Activated T-helper 17 cell treated with anti-CD3 and anti-CD28 coated beads, Interleukin-2, amount 50 U/mL, for 72 hours (primary cell): ENCODE data around the gene RLBP1. TPM values are rescaled to one million over a fixed set of nuclear protein-coding genes. Genes with fewer than 3 reads are reported as not detected.
A peak's percentile ranks its signal among the peaks of the same experiment; 100 is the strongest.

Experiments
- ATAC-seq: fragments of 150-1000 bp; cut with Tn5 transposase; replicated peaks from 2 replicates; pipeline ENCODE4 v1.10.0; 2021; ENCODE audit warnings: mild to moderate bottlenecking, moderate library complexity
- H3K27ac Mint-ChIP-seq: one replicate; pipeline ENCODE4 v1.8.0; 2022; ENCODE audit warnings: mixed read lengths
- H3K27me3 Mint-ChIP-seq: one replicate; pipeline ENCODE4 v1.8.0; 2022; ENCODE audit warnings: mixed read lengths
- H3K36me3 Mint-ChIP-seq: one replicate; pipeline ENCODE4 v1.8.0; 2022; ENCODE audit warnings: low read depth, mild to moderate bottlenecking, mixed read lengths
- H3K4me1 Mint-ChIP-seq: one replicate; pipeline ENCODE4 v1.8.0; 2022; ENCODE audit warnings: mixed read lengths
- H3K4me3 Mint-ChIP-seq: one replicate; pipeline ENCODE4 v1.8.0; 2022; ENCODE audit warnings: mild to moderate bottlenecking, mixed read lengths
- H3K9me3 Mint-ChIP-seq: one replicate; pipeline ENCODE4 v1.8.0; 2022; ENCODE audit warnings: mixed read lengths
- total RNA-seq, 2 donors: library from RNA; stranded (reverse); gene quantifications; one replicate each; pipeline ENCODE4 v1.2.3, GENCODE V29; 2022

RLBP1 gene
- total RNA-seq, 2 donors from 2014 or later: not detected

GRCh38 chr15:89218531-89218930 is 2.8 kb downstream of the RLBP1 start:
- ATAC-seq: no peak
- Mint-ChIP-seq H3K4me3 (no peak overlapping the region), H3K4me1 (no peaks in the 10 kb centered on the region), H3K27me3 (no peaks in the 10 kb centered on the region), H3K27ac (no peak overlapping the region), H3K9me3 (no peaks in the 10 kb centered on the region), H3K36me3 (no peaks in the 10 kb centered on the region)

GRCh38 chr15:89217686-89218376 is 3.5 kb downstream of the RLBP1 start:
- H3K27ac Mint-ChIP-seq: no peak overlapping the region
- H3K27me3 Mint-ChIP-seq: no peaks in the 10 kb centered on the region
- H3K4me3 Mint-ChIP-seq: no peak overlapping the region
- H3K9me3 Mint-ChIP-seq: no peaks in the 10 kb centered on the region
- ATAC-seq: no peak
- no peaks in the 10 kb centered on the region for H3K4me1 Mint-ChIP-seq
- H3K36me3 Mint-ChIP-seq: no peaks in the 10 kb centered on the region

GRCh38 chr15:89217031-89217430 is 4.3 kb downstream of the RLBP1 start:
- Mint-ChIP-seq H3K27me3 (no peaks in the 10 kb centered on the region), H3K36me3 (no peaks in the 10 kb centered on the region), H3K4me3 (no peak overlapping the region), H3K4me1 (no peaks in the 10 kb centered on the region), H3K9me3 (no peaks in the 10 kb centered on the region), H3K27ac (no peak overlapping the region)
- no peak for ATAC-seq

GRCh38 chr15:89215627-89216026 is 5.8 kb downstream of the RLBP1 start:
- Mint-ChIP-seq H3K36me3 (no peaks in the 10 kb centered on the region), H3K4me1 (no peaks in the 10 kb centered on the region), H3K27ac (no peak overlapping the region), H3K4me3 (no peak overlapping the region), H3K9me3 (no peaks in the 10 kb centered on the region), H3K27me3 (no peaks in the 10 kb centered on the region)
- ATAC-seq: no peak

GRCh38 chr15:89211678-89212170 is 9.7 kb downstream of the RLBP1 start:
- Mint-ChIP-seq H3K27ac (no peak overlapping the region), H3K4me1 (peaks cover 5% of the 10 kb centered on the region), H3K36me3 (no peaks in the 10 kb centered on the region), H3K4me3 (no peak overlapping the region), H3K27me3 (no peaks in the 10 kb centered on the region), H3K9me3 (no peaks in the 10 kb centered on the region)
- no peak for ATAC-seq

GRCh38 chr15:89209057-89209456 is 12.3 kb downstream of the RLBP1 start:
- Mint-ChIP-seq H3K36me3 (no peaks in the 10 kb centered on the region), H3K9me3 (no peaks in the 10 kb centered on the region), H3K27ac (no peak overlapping the region), H3K4me1 (peaks cover 16% of the 10 kb centered on the region), H3K27me3 (no peaks in the 10 kb centered on the region), H3K4me3 (no peak overlapping the region)
- no peak for ATAC-seq

- no peak overlapping the region for H3K27ac Mint-ChIP-seq
- ATAC-seq: no peak
- no peaks in the 10 kb centered on the region for H3K9me3 Mint-ChIP-seq
- no peaks in the 10 kb centered on the region for H3K36me3 Mint-ChIP-seq
- H3K27me3 Mint-ChIP-seq: no peaks in the 10 kb centered on the region
- peaks cover 24% of the 10 kb centered on the region for H3K4me1 Mint-ChIP-seq
- H3K4me3 Mint-ChIP-seq: no peak overlapping the region
These were observed 13.1 kb downstream of the RLBP1 start for GRCh38 chr15:89208256-89208655.

- H3K36me3 Mint-ChIP-seq: no peaks in the 10 kb centered on the region
- H3K4me1 Mint-ChIP-seq: peaks cover 24% of the 10 kb centered on the region
- H3K4me3 Mint-ChIP-seq: peak overlapping the region; percentile 47
- no peaks in the 10 kb centered on the region for H3K9me3 Mint-ChIP-seq
- ATAC-seq: peak; percentile 76
- no peaks in the 10 kb centered on the region for H3K27me3 Mint-ChIP-seq
- peak overlapping the region; percentile 65 for H3K27ac Mint-ChIP-seq
These were observed 14.5 kb downstream of the RLBP1 start for GRCh38 chr15:89206908-89207331.

- no peak for ATAC-seq
- H3K9me3 Mint-ChIP-seq: no peaks in the 10 kb centered on the region
- H3K27me3 Mint-ChIP-seq: no peaks in the 10 kb centered on the region
- no peak overlapping the region for H3K4me3 Mint-ChIP-seq
- peaks cover 24% of the 10 kb centered on the region for H3K4me1 Mint-ChIP-seq
- H3K27ac Mint-ChIP-seq: no peak overlapping the region
- H3K36me3 Mint-ChIP-seq: no peaks in the 10 kb centered on the region
These were observed 15.3 kb downstream of the RLBP1 start for GRCh38 chr15:89205991-89206585.

- H3K9me3 Mint-ChIP-seq: no peaks in the 10 kb centered on the region
- peaks cover 5% of the 10 kb centered on the region for H3K36me3 Mint-ChIP-seq
- peak overlapping the region; percentile 36 for H3K4me3 Mint-ChIP-seq
- peaks cover 24% of the 10 kb centered on the region for H3K4me1 Mint-ChIP-seq
- peak; percentile 93 for ATAC-seq
- peak overlapping the region; percentile 3 for H3K27ac Mint-ChIP-seq
- no peaks in the 10 kb centered on the region for H3K27me3 Mint-ChIP-seq
These were observed 17.6 kb downstream of the RLBP1 start for GRCh38 chr15:89203705-89204273.

GRCh38 chr15:89201465-89202005 is 19.8 kb downstream of the RLBP1 start:
- Mint-ChIP-seq H3K36me3 (peaks cover 15% of the 10 kb centered on the region), H3K27ac (no peak overlapping the region), H3K4me1 (peaks cover 29% of the 10 kb centered on the region), H3K27me3 (no peaks in the 10 kb centered on the region), H3K9me3 (no peaks in the 10 kb centered on the region), H3K4me3 (no peak overlapping the region)
- ATAC-seq: no peak

GRCh38 chr15:89200182-89200581 is 21.2 kb downstream of the RLBP1 start:
- Mint-ChIP-seq H3K9me3 (no peaks in the 10 kb centered on the region), H3K4me1 (peaks cover 29% of the 10 kb centered on the region), H3K27ac (no peak overlapping the region), H3K27me3 (no peaks in the 10 kb centered on the region), H3K4me3 (no peak overlapping the region), H3K36me3 (peaks cover 29% of the 10 kb centered on the region)
- no peak for ATAC-seq

- Mint-ChIP-seq H3K4me3 (no peak overlapping the region), H3K27ac (no peak overlapping the region), H3K4me1 (peaks cover 25% of the 10 kb centered on the region), H3K36me3 (peaks cover 33% of the 10 kb centered on the region), H3K9me3 (no peaks in the 10 kb centered on the region), H3K27me3 (no peaks in the 10 kb centered on the region)
- no peak for ATAC-seq
These were observed 21.6 kb downstream of the RLBP1 start for GRCh38 chr15:89199746-89200145.

GRCh38 chr15:89198934-89199333 is 22.4 kb downstream of the RLBP1 start:
- no peak for ATAC-seq
- Mint-ChIP-seq H3K36me3 (peaks cover 40% of the 10 kb centered on the region), H3K4me3 (no peak overlapping the region), H3K27ac (no peak overlapping the region), H3K9me3 (no peaks in the 10 kb centered on the region), H3K27me3 (no peaks in the 10 kb centered on the region), H3K4me1 (peaks cover 18% of the 10 kb centered on the region)

- Mint-ChIP-seq H3K27me3 (no peaks in the 10 kb centered on the region), H3K4me3 (no peak overlapping the region), H3K36me3 (peaks cover 47% of the 10 kb centered on the region), H3K27ac (peak overlapping the region; percentile 43), H3K4me1 (peaks cover 11% of the 10 kb centered on the region), H3K9me3 (no peaks in the 10 kb centered on the region)
- ATAC-seq: peak; percentile 8
These were observed 23.2 kb downstream of the RLBP1 start for GRCh38 chr15:89198196-89198595.
